PC-9 (cell line): ENCODE results near the gene RNF40.

Experiments used
- CTCF ChIP-seq: fragments of 200-600 bp; sonication (generic); conservative IDR thresholded peaks from 2 replicates; pipeline ENCODE4 v1.6.1; 2017; ENCODE audit warnings: mixed run types, antibody characterized with exemption, mild to moderate bottlenecking, moderate library complexity
- EZH2 ChIP-seq: fragments of 200-600 bp; sonication (generic); IDR thresholded peaks from 2 replicates; pipeline ENCODE4 v1.8.0; 2017; ENCODE audit warnings: antibody characterized with exemption, low read depth

GRCh38 chr16:30802936-30803335 lies 40.8 kb downstream of the RNF40 start:
- TF ChIP-seq CTCF, result no peak
- no peak for TF ChIP-seq EZH2
